ENCODE data around the gene ZNF106.
A peak's percentile ranks its signal among the peaks of the same experiment; 100 is the strongest.

Gene ZNF106

DNA sequence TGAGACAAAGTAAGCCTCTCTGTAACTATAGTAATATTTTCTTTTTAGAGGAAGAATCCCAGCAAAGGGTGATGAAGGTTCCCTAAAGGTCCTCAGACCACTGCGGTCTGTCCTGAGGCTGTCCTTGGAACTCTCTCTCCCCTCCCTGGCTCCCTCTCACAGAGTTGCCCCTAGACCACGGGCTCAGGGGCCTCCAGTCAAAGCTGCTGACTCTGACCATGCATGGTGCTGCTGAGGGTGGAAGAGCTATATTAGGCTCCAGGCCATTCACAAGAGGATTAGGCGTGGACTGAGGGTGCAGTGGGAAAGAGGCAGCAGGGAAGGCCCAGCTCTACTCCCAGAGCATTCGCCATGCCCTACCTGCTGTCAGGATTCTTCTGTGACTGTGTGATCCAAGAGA lies 117.0 kb downstream of the ZNF106 start:
- no peaks in the 10 kb centered on the region; the same call in 1 of the 2 replicates for H3K9me3 ChIP-seq (ENCODE audit: insufficient read depth, low read depth, low read length)
- H3K79me2 ChIP-seq (ENCODE audit: insufficient read depth, low read length): no peaks in the 10 kb centered on the region
- no peaks in the 10 kb centered on the region for H3K9me2 ChIP-seq (replicated peaks; ENCODE audit: low read depth, low read length)
- no peaks in the 10 kb centered on the region for H4K20me1 ChIP-seq (ENCODE audit: insufficient read depth, low read length, poor library complexity, severe bottlenecking)
- H3K4me1 ChIP-seq (ENCODE audit: insufficient read depth, low read length, poor library complexity, severe bottlenecking): peaks cover 3% of the 10 kb centered on the region
- H3K9ac ChIP-seq (ENCODE audit: low read depth, low read length, poor library complexity, severe bottlenecking): no peak overlapping the region
- no peaks in the 10 kb centered on the region for H3K27me3 ChIP-seq (ENCODE audit: insufficient read depth, low read length, poor library complexity, severe bottlenecking)
- H3K4me3 ChIP-seq (ENCODE audit: low read length, poor library complexity, severe bottlenecking): no peak overlapping the region
- TF ChIP-seq, protein P1, sequence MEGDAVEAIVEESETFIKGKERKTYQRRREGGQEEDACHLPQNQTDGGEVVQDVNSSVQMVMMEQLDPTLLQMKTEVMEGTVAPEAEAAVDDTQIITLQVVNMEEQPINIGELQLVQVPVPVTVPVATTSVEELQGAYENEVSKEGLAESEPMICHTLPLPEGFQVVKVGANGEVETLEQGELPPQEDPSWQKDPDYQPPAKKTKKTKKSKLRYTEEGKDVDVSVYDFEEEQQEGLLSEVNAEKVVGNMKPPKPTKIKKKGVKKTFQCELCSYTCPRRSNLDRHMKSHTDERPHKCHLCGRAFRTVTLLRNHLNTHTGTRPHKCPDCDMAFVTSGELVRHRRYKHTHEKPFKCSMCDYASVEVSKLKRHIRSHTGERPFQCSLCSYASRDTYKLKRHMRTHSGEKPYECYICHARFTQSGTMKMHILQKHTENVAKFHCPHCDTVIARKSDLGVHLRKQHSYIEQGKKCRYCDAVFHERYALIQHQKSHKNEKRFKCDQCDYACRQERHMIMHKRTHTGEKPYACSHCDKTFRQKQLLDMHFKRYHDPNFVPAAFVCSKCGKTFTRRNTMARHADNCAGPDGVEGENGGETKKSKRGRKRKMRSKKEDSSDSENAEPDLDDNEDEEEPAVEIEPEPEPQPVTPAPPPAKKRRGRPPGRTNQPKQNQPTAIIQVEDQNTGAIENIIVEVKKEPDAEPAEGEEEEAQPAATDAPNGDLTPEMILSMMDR (conservative IDR thresholded peaks at IDR 0.05; ENCODE audit: low read length): no peak
- TF ChIP-seq EZH2phosphoT487 (IDR thresholded peaks at IDR 0.05; ENCODE audit: borderline replicate concordance): no peak
- H3K4me2 ChIP-seq (ENCODE audit: low read depth, low read length, poor library complexity, severe bottlenecking): no peak overlapping the region
- no peaks in the 10 kb centered on the region for H3K36me3 ChIP-seq (ENCODE audit: insufficient read depth, low read length)
- H3F3A ChIP-seq (ENCODE audit: low read depth): no peaks in the 10 kb centered on the region
- H2AFZ ChIP-seq (ENCODE audit: low read length): no peak overlapping the region

DNA sequence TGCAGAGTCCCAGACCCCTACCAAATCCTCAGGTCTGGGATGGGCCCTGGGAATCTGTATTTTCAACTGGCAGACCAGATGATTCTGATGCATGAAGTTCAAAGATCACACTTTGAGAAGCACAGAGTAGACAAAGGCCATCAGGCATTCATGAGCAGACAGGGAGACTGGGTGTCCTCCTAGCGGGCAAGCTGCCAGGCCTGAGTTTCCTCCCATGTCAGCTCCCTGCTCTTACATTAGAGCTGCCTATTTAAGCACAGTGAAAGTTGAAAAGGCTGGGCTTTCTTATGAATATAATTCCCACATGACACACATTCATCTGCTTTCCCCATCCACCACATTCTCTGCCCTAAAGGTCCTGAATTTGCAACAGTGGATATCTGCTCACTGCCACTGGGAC lies 117.7 kb downstream of the ZNF106 start:
- Histone ChIP-seq H3K36me3 (ENCODE audit: insufficient read depth, low read length) (no peaks in the 10 kb centered on the region), H2AFZ (ENCODE audit: low read length) (no peak overlapping the region), H3F3A (ENCODE audit: low read depth) (no peaks in the 10 kb centered on the region), H3K4me3 (ENCODE audit: low read length, poor library complexity, severe bottlenecking) (no peak overlapping the region), H3K4me2 (ENCODE audit: low read depth, low read length, poor library complexity, severe bottlenecking) (no peak overlapping the region), H3K27me3 (ENCODE audit: insufficient read depth, low read length, poor library complexity, severe bottlenecking) (no peaks in the 10 kb centered on the region), H3K79me2 (ENCODE audit: insufficient read depth, low read length) (no peaks in the 10 kb centered on the region), H3K9me2 (replicated peaks; ENCODE audit: low read depth, low read length) (no peaks in the 10 kb centered on the region), H3K9me3 (ENCODE audit: insufficient read depth, low read depth, low read length) (no peaks in the 10 kb centered on the region; the same call in 1 of the 2 replicates), H3K4me1 (ENCODE audit: insufficient read depth, low read length, poor library complexity, severe bottlenecking) (peaks cover 3% of the 10 kb centered on the region), H3K9ac (ENCODE audit: low read depth, low read length, poor library complexity, severe bottlenecking) (no peak overlapping the region), H4K20me1 (ENCODE audit: insufficient read depth, low read length, poor library complexity, severe bottlenecking) (no peaks in the 10 kb centered on the region)
- no peak for TF ChIP-seq EZH2phosphoT487 (IDR thresholded peaks at IDR 0.05; ENCODE audit: borderline replicate concordance)
- TF ChIP-seq, protein P1 (conservative IDR thresholded peaks at IDR 0.05; ENCODE audit: low read length): no peak

DNA sequence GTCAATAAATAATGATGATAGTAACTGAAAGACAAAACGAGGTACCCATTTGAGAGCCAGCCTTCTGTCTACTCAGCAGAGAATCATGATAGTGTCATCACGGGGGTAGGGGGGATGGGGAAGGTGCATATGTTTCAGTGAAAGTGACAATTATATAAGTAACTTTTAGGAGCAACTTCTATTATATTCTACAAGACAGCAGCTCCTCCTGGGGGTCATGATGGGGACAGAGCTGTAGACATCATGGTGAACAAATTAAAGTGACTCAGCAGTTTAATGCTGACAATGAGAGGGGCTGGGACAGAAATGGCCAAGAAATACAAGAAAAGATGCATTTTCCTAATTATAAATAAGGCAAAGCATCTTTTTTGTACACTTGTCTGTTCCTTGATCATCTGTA lies 119.8 kb downstream of the ZNF106 start:
- Histone ChIP-seq H3K4me3 (ENCODE audit: low read length, poor library complexity, severe bottlenecking) (no peak overlapping the region), H3K9ac (ENCODE audit: low read depth, low read length, poor library complexity, severe bottlenecking) (no peak overlapping the region), H3K4me1 (ENCODE audit: insufficient read depth, low read length, poor library complexity, severe bottlenecking) (peaks cover 3% of the 10 kb centered on the region), H3K36me3 (ENCODE audit: insufficient read depth, low read length) (no peaks in the 10 kb centered on the region), H2AFZ (ENCODE audit: low read length) (no peak overlapping the region), H3F3A (ENCODE audit: low read depth) (no peaks in the 10 kb centered on the region), H4K20me1 (ENCODE audit: insufficient read depth, low read length, poor library complexity, severe bottlenecking) (no peaks in the 10 kb centered on the region), H3K4me2 (ENCODE audit: low read depth, low read length, poor library complexity, severe bottlenecking) (no peak overlapping the region), H3K79me2 (ENCODE audit: insufficient read depth, low read length) (no peaks in the 10 kb centered on the region), H3K9me3 (ENCODE audit: insufficient read depth, low read depth, low read length) (no peaks in the 10 kb centered on the region), H3K9me2 (replicated peaks; ENCODE audit: low read depth, low read length) (no peaks in the 10 kb centered on the region), H3K27me3 (ENCODE audit: insufficient read depth, low read length, poor library complexity, severe bottlenecking) (no peaks in the 10 kb centered on the region)
- TF ChIP-seq EZH2phosphoT487 (IDR thresholded peaks at IDR 0.05; ENCODE audit: borderline replicate concordance): no peak
- TF ChIP-seq, protein P1 (conservative IDR thresholded peaks at IDR 0.05; ENCODE audit: low read length): peak; percentile 38
